Liver (tissue), 9 donors: ENCODE results near the gene LIFR. TPM values are rescaled to one million over a fixed set of nuclear protein-coding genes. Genes with fewer than 3 reads are reported as not detected.

Experiments used
- DNase-seq: peaks from one replicate; pipeline ENCODE4 v3.0.0-alpha.2; 2017; ENCODE audit warnings: low spot score
- H3K27ac ChIP-seq, 2 donors: one replicate each; pipeline ENCODE4 v1.7.0; 2013; ENCODE audit warnings: inconsistent platforms in 2 of 2, low read length in 2 of 2, control low read depth in 1 of 2, low read depth in 1 of 2, mild to moderate bottlenecking in 1 of 2
- H3K27me3 ChIP-seq, 4 donors: one replicate each; pipeline versions ENCODE4 v1.6.1 to v1.7.0; 2013; ENCODE audit warnings: low read length in 3 of 4, inconsistent platforms in 1 of 4, mild to moderate bottlenecking in 1 of 4, moderate library complexity in 1 of 4; ENCODE audit not compliant: control insufficient read depth in 4 of 4, insufficient read depth in 4 of 4
- H3K36me3 ChIP-seq, 4 donors: one replicate each; pipeline versions ENCODE4 v1.6.1 to v1.7.0; 2013; ENCODE audit warnings: low read length in 3 of 4, mild to moderate bottlenecking in 3 of 4, low read depth in 1 of 4, moderate library complexity in 1 of 4; ENCODE audit not compliant: control insufficient read depth in 4 of 4, insufficient read depth in 3 of 4
- H3K4me1 ChIP-seq, 4 donors: one replicate each; pipeline versions ENCODE4 v1.6.1 to v1.7.0; 2013; ENCODE audit warnings: low read length in 3 of 4, mild to moderate bottlenecking in 3 of 4, moderate library complexity in 1 of 4; ENCODE audit not compliant: control insufficient read depth in 4 of 4, insufficient read depth in 4 of 4
- H3K4me3 ChIP-seq, 3 donors: one replicate each; pipeline versions ENCODE4 v1.6.1 to v1.7.0; 2013; ENCODE audit warnings: low read length in 3 of 3, control low read depth in 1 of 3, low read depth in 1 of 3, mild to moderate bottlenecking in 1 of 3
- H3K9ac ChIP-seq, 2 donors: one replicate each; pipeline ENCODE4 v1.7.0; 2013; ENCODE audit warnings: low read length in 2 of 2, mild to moderate bottlenecking in 2 of 2, moderate library complexity in 2 of 2, control low read depth in 1 of 2, low read depth in 1 of 2
- H3K9me3 ChIP-seq, 4 donors: one replicate each; pipeline versions ENCODE4 v1.6.1 to v1.7.0; 2013; ENCODE audit warnings: low read length in 3 of 4; ENCODE audit not compliant: control insufficient read depth in 4 of 4
- CTCF ChIP-seq: fragments of 150-350 bp; IDR thresholded peaks from 2 replicates; pipeline ENCODE4 v1.5.1; 2017; ENCODE audit warnings: improper control_type of control experiment, low read depth, low read length; ENCODE audit not compliant: missing input control
- EGR1 ChIP-seq, 2 donors: IDR thresholded peaks; 2 replicates each; pipeline ENCODE4 v1.6.1; 2016 to 2018; ENCODE audit warnings: antibody characterized with exemption in 2 of 2, low read depth in 2 of 2
- FOXA1 ChIP-seq: IDR thresholded peaks from 2 replicates; pipeline ENCODE4 v1.6.1; 2016; ENCODE audit warnings: antibody characterized with exemption
- FOXA2 ChIP-seq: IDR thresholded peaks from 2 replicates; pipeline ENCODE4 v1.6.1; 2016; ENCODE audit warnings: antibody characterized with exemption
- GABPA ChIP-seq, 2 donors: IDR thresholded peaks in 1 of 2; conservative IDR thresholded peaks in 1 of 2; 2 replicates each; pipeline ENCODE4 v1.6.1; 2016; ENCODE audit warnings: antibody characterized with exemption in 2 of 2, mild to moderate bottlenecking in 1 of 2, moderate library complexity in 1 of 2
- HNF4A ChIP-seq, 2 donors: conservative IDR thresholded peaks; 2 replicates each; pipeline ENCODE4 v1.6.1; 2016; ENCODE audit warnings: antibody characterized with exemption in 2 of 2, mild to moderate bottlenecking in 2 of 2
- HNF4G ChIP-seq: IDR thresholded peaks from 2 replicates; pipeline ENCODE4 v1.6.1; 2016; ENCODE audit warnings: antibody characterized with exemption
- JUND ChIP-seq, 2 donors: IDR thresholded peaks; 2 replicates each; pipeline ENCODE4 v1.6.1; 2016; ENCODE audit warnings: antibody characterized with exemption in 2 of 2
- MAX ChIP-seq: IDR thresholded peaks from 2 replicates; pipeline ENCODE4 v1.6.1; 2016; ENCODE audit warnings: antibody characterized with exemption
- RAD21 ChIP-seq, 2 donors: IDR thresholded peaks; 2 replicates each; pipeline ENCODE4 v1.6.1; 2016; ENCODE audit warnings: antibody characterized with exemption in 2 of 2, mild to moderate bottlenecking in 2 of 2
- REST ChIP-seq: IDR thresholded peaks from 2 replicates; pipeline ENCODE4 v1.6.1; 2016; ENCODE audit warnings: antibody characterized with exemption, mild to moderate bottlenecking
- RXRA ChIP-seq, 2 donors: IDR thresholded peaks; 2 replicates each; pipeline ENCODE4 v1.6.1; 2017 to 2018; ENCODE audit warnings: antibody characterized with exemption in 2 of 2, mild to moderate bottlenecking in 1 of 2
- SP1 ChIP-seq: IDR thresholded peaks from 2 replicates; pipeline ENCODE4 v1.6.1; 2018; ENCODE audit warnings: antibody characterized with exemption, mild to moderate bottlenecking
- TAF1 ChIP-seq: conservative IDR thresholded peaks from 2 replicates; pipeline ENCODE4 v1.6.1; 2016; ENCODE audit warnings: antibody characterized with exemption, mild to moderate bottlenecking
- YY1 ChIP-seq: IDR thresholded peaks from 2 replicates; pipeline ENCODE4 v1.6.1; 2016; ENCODE audit warnings: antibody characterized with exemption, mild to moderate bottlenecking
- ZBTB33 ChIP-seq: IDR thresholded peaks from 2 replicates; pipeline ENCODE4 v1.6.1; 2016; ENCODE audit warnings: antibody characterized with exemption
- WGBS: extraction: QIAGEN DNeasy Blood & Tissue Kit; methylation state at CpG from one replicate; pipeline ENCODE4 v1.1.7; 2013; 5-methylcytosine and 5-hydroxymethylcytosine counted together
- polyA plus RNA-seq, 2 donors: library from polyadenylated mRNA; stranded (reverse) in 1 of 2; unstranded in 1 of 2; fragments of 200-250 nt in 1 of 2; fragments of >200 nt in 1 of 2; fragmentation: Nextera tagmentation in 1 of 2; extraction: Ambion mirVana in 1 of 2; gene quantifications; one replicate each; pipeline versions ENCODE4 v1.2.1 to v1.2.3, GENCODE V29; 2013 to 2015
- total RNA-seq, 2 donors: library from RNA; depleted of rRNA; stranded (reverse); fragments of >200 nt; gene quantifications; one replicate each; pipeline ENCODE4 v1.2.3, GENCODE V29; 2014
- donor health status: healthy.
- donor health status: healthy.
- donor health status: healthy.
- donor health status: healthy.
- donor health status: healthy.

LIFR gene
- total and polyA plus RNA-seq, 4 donors = 10.5 to 79.7 (median 32.8) TPM

GRCh38 chr5:38497946-38498345, 58.5 kb downstream of the LIFR start:
- WGBS = 77% methylated on average over 2 of the region's 2 CpGs
- Histone ChIP-seq H3K36me3 (no peaks in the 10 kb centered on the region), H3K4me1 (no peaks in the 10 kb centered on the region), H3K9me3 (no peaks in the 10 kb centered on the region), H3K4me3 (no peak overlapping the region), H3K27me3 (no peaks in the 10 kb centered on the region), H3K9ac (no peak overlapping the region), H3K27ac (no peak overlapping the region)
- no peak for DNase-seq
- TF ChIP-seq REST = no peak

GRCh38 chr5:38494763-38495162, 61.7 kb downstream of the LIFR start:
- no peak for DNase-seq
- TF ChIP-seq TAF1 (no peak), FOXA1 (no peak), HNF4A (conservative IDR thresholded peaks at IDR 0.05) (no peak), GABPA (IDR thresholded peaks at IDR 0.05 in 1 of 2, conservative IDR thresholded peaks at IDR 0.05 in 1 of 2) (no peak), CTCF (no peak), JUND (IDR thresholded peaks at IDR 0.05) (no peak), RXRA (IDR thresholded peaks at IDR 0.05) (no peak), FOXA2 (no peak), MAX (no peak)
- no peaks in the 10 kb centered on the region for H3K4me1 ChIP-seq
- H3K36me3 ChIP-seq = no peaks in the 10 kb centered on the region
- WGBS = 86% methylated on average over 7 of the region's 7 CpGs
- no peak overlapping the region for H3K4me3 ChIP-seq
- no peak overlapping the region for H3K27ac ChIP-seq
- H3K9me3 ChIP-seq = no peaks in the 10 kb centered on the region
- no peak overlapping the region for H3K9ac ChIP-seq
- peaks cover 0 to 3% (median 0%) of the 10 kb centered on the region in 4 donors for H3K27me3 ChIP-seq

GRCh38 chr5:38494175-38494574, 62.3 kb downstream of the LIFR start:
- Histone ChIP-seq H3K4me1 (no peaks in the 10 kb centered on the region), H3K9ac (no peak overlapping the region), H3K36me3 (no peaks in the 10 kb centered on the region), H3K27ac (no peak overlapping the region), H3K9me3 (no peaks in the 10 kb centered on the region), H3K4me3 (no peak overlapping the region), H3K27me3 (peaks cover 0 to 3% (median 0%) of the 10 kb centered on the region in 4 donors)
- 79% methylated on average over 6 of the region's 6 CpGs for WGBS
- no peak for DNase-seq
- TF ChIP-seq FOXA1 = no peak
- no peak for TF ChIP-seq RXRA (IDR thresholded peaks at IDR 0.05)
- no peak for TF ChIP-seq EGR1 (IDR thresholded peaks at IDR 0.05; ENCODE audit: low read depth in 2 of 2)
- no peak for TF ChIP-seq HNF4A (conservative IDR thresholded peaks at IDR 0.05)
- no peak for TF ChIP-seq TAF1
- TF ChIP-seq RAD21 (IDR thresholded peaks at IDR 0.05) = no peak
- TF ChIP-seq HNF4G = no peak
- TF ChIP-seq CTCF = no peak
- TF ChIP-seq YY1 = no peak
- TF ChIP-seq ZBTB33 = no peak
- TF ChIP-seq SP1 = no peak
- TF ChIP-seq FOXA2 = no peak
- TF ChIP-seq GABPA (IDR thresholded peaks at IDR 0.05 in 1 of 2, conservative IDR thresholded peaks at IDR 0.05 in 1 of 2) = no peak
